GM21528 (cell line): ENCODE measurements around the gene SCO2.

Experiments
- ATAC-seq: cut with Tn5 transposase; IDR thresholded peaks from one replicate; pipeline ENCODE4 v1.9.1; 2021; ENCODE audit warnings: mild to moderate bottlenecking, moderate library complexity; ENCODE audit not compliant: unreplicated experiment, low FRiP score

The SCO2 gene

DNA sequence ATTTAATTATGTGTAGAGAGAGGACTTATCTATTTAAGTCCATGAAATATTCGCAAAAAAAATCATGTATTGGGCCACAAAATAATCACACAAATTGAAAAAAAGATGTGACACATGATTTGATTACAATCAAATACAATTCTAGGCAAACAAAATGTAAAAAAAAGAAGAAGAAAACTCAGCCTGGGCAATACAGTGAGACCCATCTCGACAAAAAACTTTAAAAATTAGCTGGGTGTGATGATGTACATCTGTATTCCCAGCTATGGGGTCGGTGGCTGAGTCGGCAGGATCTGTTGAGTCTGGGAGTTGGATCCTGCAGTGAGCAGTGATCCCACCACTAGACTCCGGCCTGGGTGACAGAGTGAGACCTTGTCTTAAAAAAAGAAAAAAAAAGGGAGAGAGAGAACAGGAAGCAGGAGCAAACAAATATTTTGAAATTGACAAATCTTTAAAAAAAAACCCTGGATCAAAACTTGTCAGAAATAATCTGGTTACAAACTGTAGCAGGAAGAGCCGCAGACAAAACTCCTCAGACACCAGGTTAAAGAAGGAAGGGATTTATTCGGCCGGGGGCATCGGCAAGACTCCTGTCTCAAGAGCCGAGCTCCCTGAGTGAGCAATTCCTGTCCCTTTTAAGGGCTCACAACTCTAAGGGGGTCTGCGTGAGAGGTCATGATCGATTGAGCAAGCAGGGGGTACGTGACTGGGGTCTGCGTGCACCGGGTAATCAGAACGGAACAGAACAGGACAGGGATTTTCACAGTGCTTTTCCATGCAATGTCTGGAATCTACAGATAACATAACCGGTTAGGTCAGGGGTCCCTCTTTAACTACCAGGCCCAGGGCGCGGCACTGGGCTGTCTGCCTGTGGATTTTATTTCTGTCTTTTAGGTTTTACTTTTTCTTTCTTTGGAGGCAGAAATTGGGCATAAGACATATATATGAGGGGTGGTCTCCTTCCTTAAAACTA lies 7.7 kb upstream of the SCO2 start:
- no peak for ATAC-seq

DNA sequence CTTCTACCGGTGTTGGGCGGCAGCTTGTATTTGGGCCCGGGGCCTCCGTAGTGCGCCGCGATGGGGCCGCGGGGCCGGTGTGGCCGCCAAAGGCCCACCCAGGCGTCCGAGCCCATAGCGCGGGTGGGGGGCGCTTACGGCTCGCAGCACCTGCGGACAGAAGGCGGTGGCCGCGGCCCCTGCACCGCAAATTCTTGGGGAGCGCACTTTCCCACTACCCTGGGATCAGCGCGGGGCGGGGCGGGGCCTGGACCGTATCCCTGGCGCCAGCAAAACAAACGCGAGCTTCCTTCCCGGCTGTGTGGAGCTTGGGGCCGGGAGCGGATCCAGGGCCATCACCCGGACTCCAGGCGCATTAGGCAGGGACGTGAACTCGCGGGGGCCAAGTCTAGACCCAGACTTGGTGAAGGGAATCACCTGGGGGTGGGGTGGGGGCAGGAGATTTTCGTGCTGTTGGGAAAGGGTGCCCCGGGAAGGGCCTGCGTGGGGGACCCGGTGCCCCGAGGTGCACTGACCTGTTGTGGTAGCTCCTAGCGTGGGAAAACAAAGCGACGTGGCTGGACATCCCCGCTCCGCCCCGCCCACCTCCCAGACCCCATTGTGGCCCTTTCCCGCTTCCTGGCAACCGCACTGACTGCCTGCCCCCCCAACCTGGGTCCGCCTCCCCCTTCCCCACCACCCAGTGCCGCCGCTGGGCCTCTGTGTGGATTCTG lies 6.7 kb upstream of the SCO2 start:
- ATAC-seq, result no peak

DNA sequence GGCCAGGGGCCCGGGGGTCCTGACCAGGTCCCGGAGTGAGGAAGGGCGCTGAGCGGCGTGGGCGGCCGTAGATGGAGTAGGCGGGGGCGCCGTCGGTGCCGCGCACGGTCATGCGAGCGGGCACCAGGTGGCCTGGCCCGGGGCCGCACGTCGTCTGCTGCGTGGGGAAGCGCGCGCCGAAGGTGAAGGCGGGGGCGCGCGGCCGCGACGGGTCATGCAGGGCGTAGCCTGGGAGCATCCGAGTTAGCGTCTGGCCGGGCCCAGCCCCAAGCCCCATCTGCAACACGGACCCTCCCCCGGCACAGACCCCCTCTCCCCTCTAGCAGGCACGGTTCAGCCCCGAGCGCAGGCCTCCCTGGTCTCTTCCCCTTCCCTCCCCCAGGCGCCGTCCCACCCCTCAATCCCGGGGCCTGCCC lies 6.2 kb upstream of the SCO2 start:
- ATAC-seq, result no peak

DNA sequence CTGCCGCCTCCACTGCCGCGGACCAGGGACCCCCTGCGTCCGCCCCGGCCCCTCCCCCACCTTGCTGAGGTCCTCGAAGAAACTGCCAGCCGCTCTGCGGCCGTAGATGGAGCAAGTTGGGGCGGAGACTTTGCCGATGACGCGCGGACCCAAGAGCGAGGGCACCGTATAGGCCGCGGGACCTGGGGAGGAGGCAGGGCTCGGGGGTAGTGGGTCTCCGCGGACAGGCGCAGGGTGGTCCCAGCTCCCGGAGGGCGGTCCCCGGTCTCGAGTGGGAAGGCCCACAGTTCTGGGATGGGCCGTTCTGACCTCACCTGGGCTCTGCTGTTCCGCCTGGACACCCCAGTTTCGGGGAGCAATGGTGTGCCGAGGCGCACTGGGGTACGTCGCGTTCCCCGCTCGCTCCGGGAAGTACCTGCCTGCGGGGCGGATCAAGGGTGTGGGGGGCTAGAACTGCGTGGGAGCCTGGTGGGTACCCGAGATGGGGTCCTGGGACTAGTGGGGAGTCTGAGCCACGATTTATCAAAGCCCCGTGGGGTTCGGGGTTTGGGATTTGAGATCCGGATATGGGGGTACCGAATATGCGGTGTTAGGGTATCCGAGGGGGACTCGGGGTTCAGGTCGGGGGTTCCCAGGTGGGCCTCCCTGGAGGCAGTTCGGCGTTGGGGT lies 5.6 kb upstream of the SCO2 start:
- ATAC-seq, result no peak

DNA sequence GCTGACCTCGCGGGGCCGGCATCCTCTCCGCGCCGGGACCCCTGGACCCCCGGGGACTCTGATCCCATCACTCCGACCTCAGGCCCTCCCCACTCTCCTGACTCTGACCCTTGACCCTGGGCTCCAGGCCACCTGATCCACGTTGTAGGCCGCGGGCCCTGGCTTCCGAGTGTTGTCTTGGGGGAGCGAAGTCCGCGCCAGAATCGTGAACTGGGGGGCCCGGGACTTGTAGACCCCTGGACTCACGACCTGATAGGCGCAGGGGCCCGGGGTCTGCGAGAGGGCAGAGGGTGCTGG lies 5.1 kb upstream of the SCO2 start:
- no peak for ATAC-seq

DNA sequence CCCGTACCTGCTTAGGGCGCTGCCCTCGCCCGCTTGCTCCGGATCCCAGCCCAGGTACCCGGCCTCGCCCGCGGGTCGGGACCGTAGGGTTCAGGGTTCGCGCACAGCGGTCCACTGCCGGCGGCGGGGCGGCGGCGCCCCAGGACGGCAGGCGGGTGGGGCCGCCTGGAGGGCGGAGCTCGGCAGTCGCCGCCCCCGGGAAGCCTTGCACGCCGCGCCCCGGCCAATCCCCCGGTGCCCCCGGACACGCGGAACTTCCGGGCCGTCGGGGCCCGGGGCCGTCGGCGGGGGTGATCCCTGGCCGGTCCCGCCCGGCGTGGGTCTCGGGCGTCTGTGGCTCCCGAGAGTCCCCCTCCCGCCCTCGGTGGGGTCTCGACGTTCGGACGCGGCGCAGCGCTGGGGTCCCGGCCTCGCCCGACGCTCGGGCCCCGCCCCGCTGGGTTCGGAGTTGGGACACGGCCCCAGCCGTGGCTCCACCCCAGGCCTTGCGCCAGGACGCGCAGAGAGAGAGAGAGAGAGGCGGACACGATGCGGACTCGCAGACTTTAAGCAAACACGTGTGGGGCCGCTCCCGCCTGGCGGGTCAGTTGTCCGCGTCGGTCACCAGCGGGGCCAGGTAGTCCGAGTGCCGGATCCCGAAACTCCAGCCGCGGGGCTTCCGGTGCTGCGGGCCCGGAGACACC lies 4.6 kb upstream of the SCO2 start, which contains the start of gene TYMP:
Gene TYMP, minus strand, starts transcription at position 116 of the 683 bp plus-strand sequence. CDS start 303 bp downstream, outside the sequence.
- peak; percentile 22 for ATAC-seq

DNA sequence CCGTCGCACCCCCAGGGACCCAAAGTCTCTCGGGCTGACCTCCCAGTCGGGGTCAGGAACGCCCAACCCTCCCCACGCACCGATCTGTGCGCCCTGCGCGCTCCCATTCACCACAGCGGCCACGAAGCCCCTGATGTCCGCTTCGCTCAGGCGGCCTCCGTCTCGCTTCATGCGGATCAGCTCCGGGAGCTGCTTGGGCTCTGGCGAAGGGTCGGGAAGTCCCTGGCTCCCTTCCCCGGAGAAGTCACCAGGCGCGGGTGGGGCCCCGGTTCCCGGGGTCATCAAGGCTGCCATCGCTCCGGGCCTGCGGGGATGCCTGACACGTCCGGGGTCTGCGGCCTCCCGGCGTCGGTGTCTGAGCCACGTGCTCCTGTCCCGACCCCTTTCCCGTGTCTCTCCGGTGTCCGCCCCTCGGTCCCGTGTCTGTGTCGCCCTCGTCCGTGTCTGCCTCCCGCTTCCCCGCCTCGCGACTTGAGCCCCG lies 4.1 kb upstream of the SCO2 start:
- ATAC-seq, result no peak

DNA sequence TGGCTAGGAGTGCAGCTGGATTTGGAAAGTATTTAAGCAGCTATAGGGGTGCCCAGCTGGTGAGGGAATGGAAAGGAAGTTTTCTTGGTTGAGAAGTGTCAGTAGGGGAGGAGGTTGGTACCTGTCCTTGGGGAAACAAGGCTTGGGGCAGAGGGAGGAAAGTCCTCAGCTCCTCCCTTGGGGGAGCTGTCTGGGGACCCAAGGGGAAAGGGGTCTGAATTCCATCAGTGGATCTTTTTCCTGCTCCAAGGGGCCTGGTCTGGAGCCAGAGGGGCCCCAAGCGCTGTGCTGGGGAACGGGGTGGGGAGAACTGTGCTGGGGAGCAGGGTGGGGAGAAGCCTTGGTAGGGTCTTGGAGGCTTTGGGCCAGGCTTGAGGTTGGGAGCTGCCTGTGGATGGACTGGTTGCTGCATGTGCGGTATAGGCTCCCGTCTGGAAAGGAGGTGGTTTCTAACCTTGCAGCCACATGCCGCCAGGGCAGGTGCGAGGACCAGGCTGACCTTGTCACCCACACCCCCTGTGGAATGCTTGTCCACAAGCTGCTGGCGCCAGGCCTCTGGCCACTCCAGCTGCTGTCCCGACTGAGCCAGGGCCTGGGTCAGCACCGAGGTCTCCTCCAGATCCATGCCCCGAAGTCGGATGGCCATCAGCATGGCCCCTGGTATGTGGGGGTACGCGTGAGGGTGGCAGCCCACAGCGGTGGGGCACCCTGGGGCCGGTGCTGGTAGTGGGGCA lies 3.5 kb upstream of the SCO2 start:
- no peak for ATAC-seq

DNA sequence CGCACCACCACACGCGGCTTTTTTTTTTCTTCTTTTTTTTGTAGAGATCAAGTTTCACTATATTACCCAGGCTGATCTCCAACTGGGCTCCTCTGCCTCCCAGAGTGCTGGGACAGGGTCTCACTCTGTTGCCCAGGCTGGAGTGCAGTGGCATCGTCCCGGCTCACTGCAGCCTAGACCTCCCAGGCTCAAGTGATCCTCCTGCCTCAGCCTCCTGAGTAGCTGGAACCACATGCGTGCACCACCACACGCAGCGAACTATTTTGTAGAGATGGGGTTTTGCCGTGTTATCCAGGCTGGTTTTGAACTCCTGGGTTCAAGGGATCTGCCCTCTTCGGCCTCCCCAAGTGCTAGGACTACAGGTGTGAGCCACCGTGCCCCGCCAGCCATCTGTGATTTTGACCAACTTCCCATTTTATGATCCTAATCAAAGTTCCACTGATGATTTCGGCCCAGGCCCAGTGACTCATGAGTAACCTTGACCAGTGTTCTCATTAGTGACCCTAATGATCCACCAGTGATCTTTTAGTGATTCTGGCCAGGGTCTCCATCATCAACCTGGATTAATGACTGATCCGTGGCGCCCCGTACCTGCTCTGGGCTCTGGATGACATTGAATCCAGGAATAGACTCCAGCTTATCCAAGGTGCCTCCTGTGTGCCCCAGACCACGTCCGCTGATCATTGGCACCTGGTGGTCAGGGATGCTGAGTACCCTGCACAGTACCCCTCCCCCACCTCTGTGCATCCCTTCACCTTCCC lies 2.7 kb upstream of the SCO2 start:
- ATAC-seq, result no peak

DNA sequence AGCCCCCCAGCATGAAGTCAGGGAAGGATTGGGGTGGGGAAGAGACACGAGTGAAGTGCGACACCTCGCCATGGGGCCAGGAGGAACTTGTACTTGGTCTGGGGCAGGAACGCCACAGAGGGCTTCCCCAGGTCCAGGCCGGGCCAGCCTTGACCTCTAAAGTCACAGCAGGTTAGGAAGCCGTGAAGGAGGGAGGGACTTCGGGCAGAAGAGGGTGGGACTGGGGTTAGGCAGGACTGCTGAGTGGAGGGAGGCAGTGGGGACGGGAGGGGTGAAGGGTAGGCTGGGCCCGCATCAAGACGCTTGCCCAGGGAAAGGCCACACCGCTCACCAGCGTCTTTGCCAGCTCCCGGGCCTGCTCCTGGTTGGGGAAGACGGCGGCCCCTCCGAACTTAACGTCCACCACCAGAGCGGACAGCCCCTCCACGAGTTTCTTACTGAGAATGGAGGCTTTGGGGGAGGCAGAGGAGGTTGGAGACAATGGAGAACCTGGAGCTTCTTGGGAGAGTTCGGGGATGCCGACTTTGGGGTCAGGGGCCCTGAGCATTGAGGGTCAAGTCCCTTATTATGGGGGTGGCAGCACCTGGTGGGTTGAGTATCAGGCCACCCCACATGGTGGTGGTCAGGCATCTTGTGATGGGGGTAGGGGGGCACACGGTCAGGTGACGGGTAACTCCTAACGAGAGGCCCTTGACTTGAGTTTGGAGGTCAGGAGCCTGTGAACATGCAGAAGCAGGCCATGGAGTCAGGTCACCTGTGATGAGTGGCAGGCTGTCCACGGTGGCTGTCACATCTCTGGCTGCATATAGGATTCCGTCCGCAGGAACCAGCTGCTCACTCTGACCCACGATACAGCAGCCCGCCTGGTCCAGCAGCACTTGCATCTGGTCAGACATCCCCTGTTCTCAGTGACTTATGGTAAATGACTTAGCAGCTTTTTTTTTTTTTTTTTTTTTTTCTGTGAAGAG lies 1.7 kb upstream of the SCO2 start:
- ATAC-seq, result no peak

DNA sequence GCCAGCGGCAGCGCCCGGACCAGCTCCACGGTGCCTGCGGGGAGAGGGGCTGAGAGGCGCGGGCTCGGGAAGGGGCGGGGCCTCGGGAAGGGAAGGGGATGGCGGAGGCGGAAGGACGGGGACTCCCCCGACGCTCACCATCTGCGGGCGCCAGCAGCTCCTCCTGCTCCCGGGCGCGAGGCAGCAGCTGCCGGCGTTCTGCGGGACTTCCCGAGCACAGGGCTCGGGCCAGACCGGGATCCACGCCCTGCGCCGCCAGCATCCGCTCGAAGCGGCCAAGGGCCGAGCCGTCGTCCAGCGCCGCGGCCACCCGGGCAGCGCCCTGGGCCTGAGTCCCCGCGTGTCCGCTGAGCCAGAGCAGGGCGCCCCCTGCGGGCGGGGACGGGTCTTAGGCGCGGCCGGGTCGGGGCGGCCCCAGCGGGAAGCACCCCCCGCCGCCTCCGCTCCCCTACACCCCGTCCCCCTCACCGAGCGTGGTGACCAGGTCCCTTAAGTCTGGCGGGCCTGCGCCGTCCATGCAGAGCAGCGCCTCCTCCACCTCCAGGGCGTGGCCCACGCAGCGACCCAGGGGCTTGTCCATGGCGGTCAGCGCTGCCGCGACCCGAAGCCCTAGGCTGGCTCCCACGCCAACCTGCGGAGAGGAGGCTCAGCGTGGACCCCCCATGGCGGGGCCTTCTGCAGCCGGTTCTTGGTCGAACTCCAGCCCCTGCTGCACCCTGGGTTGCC lies 873 bp upstream of the SCO2 start:
- peak; percentile 23 for ATAC-seq

DNA sequence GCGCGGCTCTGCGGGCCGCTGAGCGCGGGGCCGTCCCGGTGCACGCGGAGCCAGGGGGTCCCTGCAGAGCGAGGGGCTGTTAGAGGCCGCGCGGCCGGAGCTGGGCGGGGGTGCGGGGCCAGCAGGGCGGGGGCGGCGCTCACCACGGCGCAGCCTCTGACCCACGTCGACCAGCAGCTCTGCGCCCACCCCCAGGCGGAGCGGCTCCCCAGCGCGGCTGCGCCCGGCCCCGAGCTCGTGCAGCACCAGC lies 385 bp upstream of the SCO2 start:
- no peak for ATAC-seq

DNA sequence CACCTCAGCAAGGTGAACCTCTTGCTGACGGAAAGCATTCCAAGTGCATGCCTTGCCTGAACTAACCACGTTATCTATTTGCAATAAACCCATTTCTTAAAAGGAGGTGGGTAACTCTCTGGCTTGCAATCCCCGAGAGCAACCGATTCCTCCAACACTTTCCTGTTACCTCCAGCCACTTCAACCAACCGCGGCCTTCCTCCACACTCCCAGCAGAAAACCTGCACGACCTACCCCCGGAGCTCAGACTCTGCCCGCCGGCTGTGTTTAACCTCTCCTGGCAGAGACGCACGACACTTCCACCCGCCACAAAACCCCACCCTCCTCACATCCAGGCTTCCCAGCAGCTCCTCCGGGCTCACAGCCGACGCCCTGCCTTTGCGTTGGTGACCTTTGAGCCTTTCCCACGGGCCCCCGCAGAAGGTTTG lies 708 bp downstream of the SCO2 start:
- no peak for ATAC-seq

DNA sequence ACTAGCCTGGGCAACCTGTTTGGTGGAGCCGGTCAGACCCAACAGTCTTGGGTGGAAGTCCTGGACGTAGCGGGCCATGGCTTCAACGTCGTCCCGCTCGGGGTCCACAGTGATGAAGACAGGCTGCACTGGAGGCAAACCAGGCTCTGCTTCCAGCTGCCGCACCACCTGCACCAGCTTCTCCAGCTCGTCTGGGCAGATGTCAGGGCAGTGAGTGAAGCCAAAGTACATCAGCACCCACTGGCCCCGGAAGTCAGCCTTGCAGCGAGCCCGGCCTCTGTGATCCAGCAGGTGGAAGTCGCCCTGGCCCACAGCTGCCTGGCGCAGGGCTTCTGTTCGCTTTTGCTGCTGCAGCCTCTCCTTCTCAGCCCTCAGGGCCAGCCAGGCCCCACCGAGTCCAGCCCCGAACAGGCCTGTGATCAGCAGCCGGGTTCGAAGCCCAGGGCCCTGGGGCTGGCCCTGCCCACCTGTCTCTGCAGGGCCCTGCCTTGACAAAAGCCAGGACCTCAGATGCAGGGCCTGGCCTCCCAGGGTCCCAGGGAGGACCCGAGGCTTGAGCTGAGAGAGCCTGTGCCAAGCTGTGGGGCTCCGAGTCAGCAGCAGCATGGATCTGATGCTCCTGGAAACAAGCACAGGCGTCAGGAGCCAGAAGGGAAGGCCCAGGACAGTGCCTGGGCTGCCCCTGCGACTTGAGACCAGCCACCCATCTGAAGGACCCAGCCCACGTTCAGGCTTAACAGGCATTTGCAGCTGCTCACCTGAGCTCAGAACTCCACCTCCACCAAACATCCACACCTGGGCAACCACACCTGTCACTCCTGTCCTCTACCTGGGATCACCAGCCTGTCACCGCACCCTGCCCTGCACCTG lies 1.4 kb downstream of the SCO2 start:
- ATAC-seq, result no peak

DNA sequence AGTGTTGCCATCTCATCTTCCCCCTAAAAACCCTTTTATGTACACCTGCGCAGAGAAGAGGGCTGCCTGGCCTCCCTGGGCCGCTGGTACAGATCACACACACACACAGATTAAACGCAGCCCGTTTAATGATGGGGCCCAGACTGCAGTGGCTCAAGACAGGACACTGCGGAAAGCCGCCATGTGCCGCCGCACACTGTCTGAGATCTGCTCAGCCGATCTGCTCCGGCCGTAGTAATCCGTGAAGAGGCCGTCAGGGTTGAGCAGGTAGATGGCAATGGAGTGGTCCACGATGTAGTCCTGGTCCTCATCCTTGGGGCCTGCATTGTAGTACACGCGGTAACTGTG lies 2.0 kb downstream of the SCO2 start:
- ATAC-seq, result no peak

DNA sequence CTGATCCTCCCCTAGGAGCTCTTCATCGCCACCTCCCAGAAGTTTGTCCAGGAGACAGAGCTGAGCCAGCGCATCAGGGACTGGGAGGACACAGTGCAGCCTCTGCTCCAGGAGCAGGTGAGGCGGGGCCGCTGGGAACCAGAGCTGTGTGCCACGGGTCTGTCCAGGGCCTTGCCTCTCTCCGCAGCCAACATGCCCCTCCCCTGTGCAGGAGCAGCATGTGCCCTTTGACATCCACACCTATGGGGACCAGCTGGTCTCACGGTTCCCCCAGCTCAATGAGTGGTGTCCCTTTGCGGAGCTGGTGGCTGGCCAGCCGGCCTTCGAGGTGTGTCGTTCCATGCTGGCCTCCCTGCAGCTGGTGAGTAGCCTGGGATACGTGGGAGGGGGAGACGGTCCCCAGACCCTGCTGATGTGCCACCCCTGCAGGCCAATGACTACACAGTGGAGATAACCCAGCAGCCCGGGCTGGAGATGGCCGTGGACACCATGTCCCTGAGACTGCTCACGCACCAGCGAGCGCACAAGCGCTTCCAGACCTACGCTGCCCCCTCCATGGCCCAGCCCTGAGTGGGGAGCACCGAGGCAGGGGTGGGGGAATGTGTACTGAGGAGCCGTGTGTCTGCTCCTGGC lies 2.5 kb downstream of the SCO2 start:
- ATAC-seq, result no peak
